HG03575 (cell line): ENCODE results near the gene TSPAN11.
"Not testable (repeated sequence)": the region's sequence is repeated elsewhere in the genome, so short reads cannot be mapped to it uniquely, and the experiment has no call there.

ENCODE experiments used
- ATAC-seq: cut with Tn5 transposase; IDR thresholded peaks from one replicate; pipeline ENCODE4 v1.9.1; 2021; ENCODE audit not compliant: unreplicated experiment, insufficient number of reproducible peaks, low FRiP score; ENCODE audit errors: extremely low read depth

The TSPAN11 gene

GRCh38 chr12:31008241-31008761 is 81.8 kb downstream of the TSPAN11 start:
- no peak for ATAC-seq

- no peak for ATAC-seq
Measured at GRCh38 chr12:31008961-31009840, 82.7 kb downstream of the TSPAN11 start.

GRCh38 chr12:31009976-31010375 is 83.4 kb downstream of the TSPAN11 start:
- no peak for ATAC-seq

- ATAC-seq = no peak
Measured at GRCh38 chr12:31011336-31011735, 84.8 kb downstream of the TSPAN11 start.

GRCh38 chr12:31011746-31012566 is 85.4 kb downstream of the TSPAN11 start:
- no peak for ATAC-seq

GRCh38 chr12:31012567-31012891 is 86.0 kb downstream of the TSPAN11 start:
- ATAC-seq = not testable (repeated sequence)

- no peak for ATAC-seq
Measured at GRCh38 chr12:31015215-31015614, 88.7 kb downstream of the TSPAN11 start.

- no peak for ATAC-seq
Measured at GRCh38 chr12:31016057-31016456, 89.5 kb downstream of the TSPAN11 start.

GRCh38 chr12:31017535-31017934 is 91.0 kb downstream of the TSPAN11 start:
- no peak for ATAC-seq

GRCh38 chr12:31018106-31018789 is 91.7 kb downstream of the TSPAN11 start:
- no peak for ATAC-seq

GRCh38 chr12:31018790-31019505 is 92.4 kb downstream of the TSPAN11 start:
- ATAC-seq = no peak

- no peak for ATAC-seq
Measured at GRCh38 chr12:31019561-31019960, 93.0 kb downstream of the TSPAN11 start.

GRCh38 chr12:31019976-31020375 is 93.4 kb downstream of the TSPAN11 start:
- no peak for ATAC-seq

GRCh38 chr12:31020385-31021166 is 94.0 kb downstream of the TSPAN11 start:
- ATAC-seq = no peak

GRCh38 chr12:31021181-31021580 is 94.6 kb downstream of the TSPAN11 start:
- ATAC-seq = no peak

GRCh38 chr12:31021809-31022494 is 95.4 kb downstream of the TSPAN11 start:
- no peak for ATAC-seq

- ATAC-seq = no peak
Measured at GRCh38 chr12:31023271-31023724, 96.8 kb downstream of the TSPAN11 start.
